IMR-90 (cell line): ENCODE measurements around the gene TRIM43B. TPM values are rescaled to one million over a fixed set of nuclear protein-coding genes. Genes with fewer than 3 reads are reported as not detected.

Experiments used
- ATAC-seq: fragments of 200-7000 bp; cut with Tn5 transposase; 2 replicates; pipeline ENCODE4 v1.9.1; 2020; ENCODE audit warnings: low read depth, mild to moderate bottlenecking, moderate library complexity
- BruUV-seq: library from RNA; stranded (reverse); fragments of 400-500 nt; replicated peaks from 2 replicates; lab custom pipeline; 2021; lab: Mats Ljungman, UMichigan
- CTCF ChIA-PET: fragments of 300-600 bp; formaldehyde crosslinking; extraction: SDS; loops from one replicate; lab custom pipeline; 2021; ENCODE audit warnings: antibody characterized with exemption; lab: Yijun Ruan, JAX
- POLR2A ChIA-PET: fragments of 300-600 bp; sonication (Branson Sonifier 250); formaldehyde crosslinking; loops from one replicate; lab custom pipeline; 2022; ENCODE audit warnings: antibody characterized with exemption; ENCODE audit not compliant: unreplicated experiment; lab: Charles Lee
- DNase-seq: peaks from one replicate; pipeline ENCODE4 v3.0.0; 2013
- H2AFZ ChIP-seq: replicated peaks from 2 replicates; pipeline ENCODE3; 2013; ENCODE audit warnings: low read length, mild to moderate bottlenecking; ENCODE audit not compliant: poor library complexity
- H2AK5ac ChIP-seq: 2 replicates; pipeline ENCODE4 v1.6.1; 2013; ENCODE audit warnings: low read depth, low read length, inconsistent platforms
- H2AK9ac ChIP-seq: replicated peaks from 2 replicates; pipeline ENCODE3; 2013; ENCODE audit warnings: mild to moderate bottlenecking, low read depth, low read length, moderate library complexity; ENCODE audit not compliant: poor library complexity
- H2BK120ac ChIP-seq: 2 replicates; pipeline ENCODE4 v1.6.1; 2013; ENCODE audit warnings: low read depth, low read length, inconsistent platforms
- H2BK15ac ChIP-seq: 3 replicates; pipeline ENCODE4 v1.6.1; 2013; ENCODE audit warnings: low read depth, low read length, inconsistent platforms
- H2BK20ac ChIP-seq: 2 replicates; pipeline ENCODE4 v1.6.1; 2013; ENCODE audit warnings: low read depth, mild to moderate bottlenecking, inconsistent platforms, low read length, moderate library complexity
- H2BK5ac ChIP-seq: 2 replicates; pipeline ENCODE4 v1.6.1; 2013; ENCODE audit warnings: mild to moderate bottlenecking, low read depth, low read length, inconsistent platforms; ENCODE audit not compliant: poor library complexity, severe bottlenecking
- H3K14ac ChIP-seq: replicated peaks from 2 replicates; pipeline ENCODE4 v1.6.1; 2013; ENCODE audit warnings: low read depth, low read length, inconsistent platforms
- H3K18ac ChIP-seq: 2 replicates; pipeline ENCODE4 v1.6.1; 2013; ENCODE audit warnings: low read depth, low read length, control low read depth
- H3K23ac ChIP-seq: 2 replicates; pipeline ENCODE4 v1.6.1; 2013; ENCODE audit warnings: low read depth, low read length, inconsistent platforms
- H3K27ac ChIP-seq: 2 replicates; pipeline ENCODE4 v1.5.1; 2013; ENCODE audit warnings: mild to moderate bottlenecking, control low read depth, low read length; ENCODE audit not compliant: insufficient read depth
- H3K27me3 ChIP-seq: 2 replicates; pipeline ENCODE4 v1.6.1; 2013; ENCODE audit warnings: low read length; ENCODE audit not compliant: control insufficient read depth, insufficient read depth
- H3K36me3 ChIP-seq: 2 replicates; pipeline ENCODE4 v1.6.1; 2013; ENCODE audit warnings: low read length, mixed read lengths; ENCODE audit not compliant: control insufficient read depth, insufficient read depth
- H3K4ac ChIP-seq: 2 replicates; pipeline ENCODE4 v1.6.1; 2013; ENCODE audit warnings: low read depth, low read length, inconsistent platforms
- H3K4me1 ChIP-seq: 2 replicates; pipeline ENCODE4 v1.6.1; 2013; ENCODE audit warnings: low read length, mixed read lengths; ENCODE audit not compliant: control insufficient read depth, insufficient read depth
- H3K4me2 ChIP-seq: 2 replicates; pipeline ENCODE4 v1.6.1; 2013; ENCODE audit warnings: low read depth, mild to moderate bottlenecking, control low read depth, low read length, moderate library complexity
- H3K4me3 ChIP-seq: 2 replicates; pipeline ENCODE4 v1.5.1; 2013; ENCODE audit warnings: low read depth, mild to moderate bottlenecking, control low read depth, low read length, moderate library complexity; ENCODE audit not compliant: insufficient read depth
- H3K56ac ChIP-seq: 2 replicates; pipeline ENCODE4 v1.6.1; 2013; ENCODE audit warnings: low read length, inconsistent platforms; ENCODE audit not compliant: insufficient read depth; ENCODE audit errors: extremely low read depth
- H3K79me1 ChIP-seq, 2 experiments: 2 replicates each; pipeline ENCODE4 v1.6.1; 2013; ENCODE audit warnings: low read length in 2 of 2, inconsistent platforms in 1 of 2, low read depth in 1 of 2
- H3K9ac ChIP-seq: 2 replicates; pipeline ENCODE4 v1.6.1; 2013; ENCODE audit warnings: low read depth, low read length, control low read depth
- H3K9me1 ChIP-seq: 2 replicates; pipeline ENCODE4 v1.6.1; 2013; ENCODE audit warnings: low read length, inconsistent platforms; ENCODE audit not compliant: insufficient read depth
- H3K9me3 ChIP-seq: 2 replicates; pipeline ENCODE4 v1.6.1; 2013; ENCODE audit warnings: low read length; ENCODE audit not compliant: control insufficient read depth, insufficient read depth
- H4K20me1 ChIP-seq: 2 replicates; pipeline ENCODE4 v1.6.1; 2013; ENCODE audit warnings: low read length, inconsistent platforms; ENCODE audit not compliant: insufficient read depth
- H4K5ac ChIP-seq: 2 replicates; pipeline ENCODE4 v1.6.1; 2013; ENCODE audit warnings: mild to moderate bottlenecking, low read depth, low read length, control low read depth
- H4K8ac ChIP-seq, 2 experiments: 2 replicates each; pipeline ENCODE4 v1.6.1; 2013; ENCODE audit warnings: low read depth in 2 of 2, low read length in 2 of 2, control low read depth in 1 of 2, inconsistent platforms in 1 of 2
- H4K91ac ChIP-seq: 2 replicates; pipeline ENCODE4 v1.6.1; 2013; ENCODE audit warnings: low read depth, low read length, inconsistent platforms; ENCODE audit not compliant: insufficient read depth
- BHLHE40 ChIP-seq: fragments of 150-350 bp; IDR thresholded peaks from 2 replicates; pipeline ENCODE4 v1.6.1; 2016; ENCODE audit warnings: mild to moderate bottlenecking, low read depth, low read length
- CHD1 ChIP-seq: IDR thresholded peaks from 2 replicates; pipeline ENCODE4 v1.6.1; 2012; ENCODE audit warnings: low read depth, low read length, improper control_type of control experiment
- CTCF ChIP-seq: conservative IDR thresholded peaks from 2 replicates; pipeline ENCODE4 v1.5.1; 2012; ENCODE audit warnings: mild to moderate bottlenecking, low read depth, low read length, improper control_type of control experiment
- MAFK ChIP-seq: IDR thresholded peaks from 2 replicates; pipeline ENCODE4 v1.6.1; 2012; ENCODE audit warnings: low read depth, low read length, improper control_type of control experiment
- NFE2L2 ChIP-seq: fragments of 150-350 bp; IDR thresholded peaks from 2 replicates; pipeline ENCODE4 v1.6.1; 2016; ENCODE audit warnings: low read depth, mild to moderate bottlenecking, low read length
- RCOR1 ChIP-seq: IDR thresholded peaks from 2 replicates; pipeline ENCODE4 v1.6.1; 2012; ENCODE audit warnings: mild to moderate bottlenecking, low read length, improper control_type of control experiment; ENCODE audit not compliant: insufficient replicate concordance
- USF2 ChIP-seq: fragments of 150-350 bp; IDR thresholded peaks from 2 replicates; pipeline ENCODE4 v1.6.1; 2017; ENCODE audit warnings: mild to moderate bottlenecking, antibody characterized with exemption, low read length, low read depth
- WGBS, 2 experiments: methylation state at CpG; one replicate each; pipeline versions ENCODE4 v1.1.5 to v1.1.7; 2013; ENCODE audit warnings: missing lambda C conversion rate in 2 of 2; ENCODE audit not compliant: insufficient read length in 1 of 2; ENCODE audit errors: extremely low coverage in 2 of 2; 5-methylcytosine and 5-hydroxymethylcytosine counted together
- dilution Hi-C: fragments of 300-500 bp; cut with HindIII; formaldehyde crosslinking; loops from one replicate; pipeline ENCODE4 v1.14.3; 2018; ENCODE audit warnings: low sequenced_read_pairs; ENCODE audit not compliant: unreplicated experiment
- in situ Hi-C: fragments of 300-500 bp; cut with MboI; formaldehyde crosslinking; loops from 3 replicates; pipeline ENCODE4 v1.14.3; 2019; ENCODE audit warnings: low sequenced_read_pairs, inconsistent platforms, mixed read lengths
- intact Hi-C: fragments of 100-400 bp; cut with micrococcal nuclease; formaldehyde crosslinking; loops from 2 replicates; pipeline ENCODE4 v1.10.0; 2022
- polyA plus RNA-seq, 3 experiments: library from polyadenylated mRNA; depleted of rRNA; stranded (reverse); fragments of >200 nt; gene quantifications; 2 replicates each; pipeline ENCODE4 v1.2.3, GENCODE V29; 2012; ENCODE audit warnings: low replicate concordance in 1 of 3
- total RNA-seq: library from RNA; depleted of rRNA; stranded (reverse); fragments of >200 nt; gene quantifications from 2 replicates; pipeline ENCODE4 v1.2.3, GENCODE V29; 2012
- TF ChIP-seq, protein P1 (sequence below): fragments of 150-350 bp; IDR thresholded peaks from 2 replicates; pipeline ENCODE4 v1.6.1; 2016; ENCODE audit warnings: low read depth, mild to moderate bottlenecking, low read length, moderate library complexity, borderline replicate concordance

Gene TRIM43B
- total and polyA plus RNA-seq, 2 of the 4 experiments (the other 2 are of a cell fraction), result not detected

DNA sequence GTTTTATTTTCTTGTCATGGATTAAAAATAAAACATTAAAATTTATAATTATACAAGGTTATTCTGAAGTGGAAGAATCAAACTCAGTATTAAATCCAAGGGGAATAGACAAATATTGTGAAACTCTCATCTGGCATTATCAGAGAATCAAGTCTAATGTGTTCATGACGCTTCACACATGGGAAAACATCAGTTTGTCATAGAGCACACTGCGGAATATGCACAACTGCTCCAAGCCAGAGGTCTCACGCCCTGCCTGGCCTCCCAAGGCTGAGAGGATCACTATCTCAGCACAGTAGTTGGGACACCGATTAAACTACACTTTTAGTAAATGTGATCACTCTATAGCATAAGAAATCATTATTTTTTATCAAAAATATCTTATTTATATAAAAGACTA, 20.7 kb upstream of the TRIM43B start:
- DNase-seq (no peak), ATAC-seq (no peak)
- intact Hi-C loops, result no loop called here
- Histone ChIP-seq H3K9ac (no peak overlapping the region), H3K4me3 (no peak overlapping the region), H3K27me3 (peaks cover 12% of the 10 kb centered on the region), H3K4me2 (no peak overlapping the region), H2BK20ac (no peak overlapping the region), H2AFZ (no peak overlapping the region), H3K56ac (no peak overlapping the region), H3K9me3 (no peaks in the 10 kb centered on the region), H3K23ac (no peak overlapping the region), H2AK5ac (no peak overlapping the region), H3K18ac (no peak overlapping the region), H4K8ac (no peak overlapping the region), H3K36me3 (no peaks in the 10 kb centered on the region), H3K27ac (no peak overlapping the region), H2AK9ac (no peak overlapping the region), H4K5ac (no peak overlapping the region), H3K14ac (no peak overlapping the region), H3K4ac (no peak overlapping the region), H4K20me1 (no peaks in the 10 kb centered on the region), H3K4me1 (no peaks in the 10 kb centered on the region), H2BK5ac (no peak overlapping the region), H2BK120ac (no peak overlapping the region), H3K79me1 (no peaks in the 10 kb centered on the region), H3K9me1 (no peaks in the 10 kb centered on the region), H4K91ac (no peak overlapping the region), H2BK15ac (no peak overlapping the region)
- in situ Hi-C loops, result no loop called here
- no TSS peak for BruUV-seq
- POLR2A ChIA-PET, result no interaction called here
- no CpG with 5 or more reads among the region's 4 CpGs for WGBS, 2 experiments
- CTCF ChIA-PET, result no interaction called here
- dilution Hi-C loops, result no loop called here
- TF ChIP-seq BHLHE40 (no peak), RCOR1 (no peak), MAFK (no peak), CTCF (no peak), NFE2L2 (no peak), CHD1 (no peak), USF2 (no peak)
- TF ChIP-seq, protein P1, sequence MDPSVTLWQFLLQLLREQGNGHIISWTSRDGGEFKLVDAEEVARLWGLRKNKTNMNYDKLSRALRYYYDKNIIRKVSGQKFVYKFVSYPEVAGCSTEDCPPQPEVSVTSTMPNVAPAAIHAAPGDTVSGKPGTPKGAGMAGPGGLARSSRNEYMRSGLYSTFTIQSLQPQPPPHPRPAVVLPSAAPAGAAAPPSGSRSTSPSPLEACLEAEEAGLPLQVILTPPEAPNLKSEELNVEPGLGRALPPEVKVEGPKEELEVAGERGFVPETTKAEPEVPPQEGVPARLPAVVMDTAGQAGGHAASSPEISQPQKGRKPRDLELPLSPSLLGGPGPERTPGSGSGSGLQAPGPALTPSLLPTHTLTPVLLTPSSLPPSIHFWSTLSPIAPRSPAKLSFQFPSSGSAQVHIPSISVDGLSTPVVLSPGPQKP, result no peak
